ENCODE results near the gene DDI2.
"Not testable (repeated sequence)": the region's sequence is repeated elsewhere in the genome, so short reads cannot be mapped to it uniquely, and the experiment has no call there.

The DDI2 gene

GRCh38 chr1:15678578-15678977 is 61.3 kb downstream of the DDI2 start:
- DNase-seq (ENCODE audit: low read depth in 3 of 3), result no peak

GRCh38 chr1:15680131-15680530 is 62.9 kb downstream of the DDI2 start:
- no peak for DNase-seq (ENCODE audit: low read depth in 3 of 3)

- no peak for DNase-seq (ENCODE audit: low read depth in 3 of 3)
These were observed 63.5 kb downstream of the DDI2 start for GRCh38 chr1:15680561-15681348.

- no peak for DNase-seq (ENCODE audit: low read depth in 3 of 3)
These were observed 64.4 kb downstream of the DDI2 start for GRCh38 chr1:15681349-15682292.

GRCh38 chr1:15682936-15683341 is 65.7 kb downstream of the DDI2 start:
- no peak for DNase-seq (ENCODE audit: low read depth in 3 of 3)

- no peak for DNase-seq (ENCODE audit: low read depth in 3 of 3)
These were observed 66.2 kb downstream of the DDI2 start for GRCh38 chr1:15683345-15684039.

- peak in 2 of 3 experiments; percentile 24 to 39 for DNase-seq (ENCODE audit: low read depth in 3 of 3)
These were observed 66.8 kb downstream of the DDI2 start, which contains the start of gene PLEKHM2 for GRCh38 chr1:15684042-15684461. Gene PLEKHM2 (plus strand): TSS chr1:15684320. CDS start chr1:15684559, 239 bp downstream.

- peak in 1 of 3 experiments; percentile 25 for DNase-seq (ENCODE audit: low read depth in 3 of 3)
These were observed 67.4 kb downstream of the DDI2 start for GRCh38 chr1:15684468-15685291.

- DNase-seq (ENCODE audit: low read depth in 3 of 3), result no peak
These were observed 68.6 kb downstream of the DDI2 start for GRCh38 chr1:15685820-15686219.

- DNase-seq (ENCODE audit: low read depth in 3 of 3), result no peak
These were observed 70.2 kb downstream of the DDI2 start for GRCh38 chr1:15687446-15687845.

GRCh38 chr1:15690317-15690716 is 73.1 kb downstream of the DDI2 start:
- no peak for DNase-seq (ENCODE audit: low read depth in 3 of 3)

- DNase-seq (ENCODE audit: low read depth in 3 of 3), result no peak
These were observed 74.3 kb downstream of the DDI2 start for GRCh38 chr1:15691434-15692032.

- DNase-seq (ENCODE audit: low read depth in 3 of 3), result no peak
These were observed 74.9 kb downstream of the DDI2 start for GRCh38 chr1:15692121-15692682.

- DNase-seq (ENCODE audit: low read depth in 3 of 3), result no peak
These were observed 76.1 kb downstream of the DDI2 start for GRCh38 chr1:15693371-15693770.

- DNase-seq (ENCODE audit: low read depth in 3 of 3), result peak in 2 of 3 experiments; percentile 2 to 9
These were observed 79.8 kb downstream of the DDI2 start for GRCh38 chr1:15696956-15697521.

GRCh38 chr1:15698201-15698600 is 80.9 kb downstream of the DDI2 start:
- DNase-seq (ENCODE audit: low read depth in 3 of 3), result no peak

- DNase-seq (ENCODE audit: low read depth in 3 of 3), result not testable (repeated sequence)
These were observed 82.1 kb downstream of the DDI2 start for GRCh38 chr1:15699321-15699720.

- no peak for DNase-seq (ENCODE audit: low read depth in 3 of 3)
These were observed 83.2 kb downstream of the DDI2 start for GRCh38 chr1:15700508-15700907.

- DNase-seq (ENCODE audit: low read depth in 3 of 3), result no peak
These were observed 84.5 kb downstream of the DDI2 start for GRCh38 chr1:15701784-15702183.
